Amniotic epithelial cell (primary cell): ENCODE results near the gene GFPT2.

ENCODE experiments used
- DNase-seq: peaks from one replicate; pipeline ENCODE4 v3.0.0-alpha.2; 2010; ENCODE audit warnings: low read depth

The GFPT2 gene

GRCh38 chr5:180378438-180379344, 25.6 kb upstream of the GFPT2 start:
- DNase-seq = no peak

GRCh38 chr5:180377556-180378197, 24.5 kb upstream of the GFPT2 start:
- no peak for DNase-seq

- DNase-seq = no peak
These were observed 23.4 kb upstream of the GFPT2 start for GRCh38 chr5:180376511-180376910.

DNA sequence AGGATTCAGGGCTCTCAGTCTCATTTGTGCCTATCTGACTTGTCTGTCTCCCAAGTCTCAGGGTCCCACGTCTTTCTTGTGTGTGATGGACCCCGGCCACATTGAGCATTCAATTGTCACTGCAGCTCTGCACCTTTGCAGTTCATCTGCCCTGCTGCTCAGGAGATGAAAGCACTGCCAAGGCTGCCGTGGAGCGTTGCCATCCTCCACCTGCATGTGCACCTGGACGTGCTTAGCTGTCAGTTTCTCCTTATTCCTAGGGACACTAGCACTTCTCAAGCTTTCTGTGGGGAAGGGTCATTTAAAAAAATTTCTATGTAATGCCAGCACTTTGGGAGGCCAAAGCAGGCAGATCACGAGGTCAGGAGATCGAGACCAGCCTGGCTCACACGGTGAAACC, 22.8 kb upstream of the GFPT2 start:
- no peak for DNase-seq

DNA sequence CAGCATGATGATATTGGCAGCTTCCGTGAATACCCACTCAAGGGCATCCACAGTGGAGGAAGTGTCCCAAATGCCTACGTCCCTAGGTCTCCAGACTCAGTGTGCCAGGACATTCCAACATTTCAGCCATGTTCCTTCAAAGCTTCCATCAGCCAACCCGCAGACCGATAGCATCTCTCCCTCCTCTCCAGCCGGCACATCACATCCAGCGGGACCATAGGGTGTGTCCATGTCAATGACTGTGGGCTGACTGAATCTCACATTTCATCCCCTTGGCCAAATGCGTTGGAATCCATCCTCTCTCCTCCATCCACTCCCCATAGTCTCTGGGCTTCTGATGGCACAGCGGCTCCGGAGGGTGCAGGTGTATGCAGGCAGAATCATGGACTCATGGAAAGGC, 22.2 kb upstream of the GFPT2 start:
- DNase-seq = no peak

- DNase-seq = no peak
These were observed 20.7 kb upstream of the GFPT2 start for GRCh38 chr5:180373870-180374269.

GRCh38 chr5:180373454-180373853, 20.3 kb upstream of the GFPT2 start:
- DNase-seq = no peak

GRCh38 chr5:180371949-180372348, 18.8 kb upstream of the GFPT2 start:
- no peak for DNase-seq

DNA sequence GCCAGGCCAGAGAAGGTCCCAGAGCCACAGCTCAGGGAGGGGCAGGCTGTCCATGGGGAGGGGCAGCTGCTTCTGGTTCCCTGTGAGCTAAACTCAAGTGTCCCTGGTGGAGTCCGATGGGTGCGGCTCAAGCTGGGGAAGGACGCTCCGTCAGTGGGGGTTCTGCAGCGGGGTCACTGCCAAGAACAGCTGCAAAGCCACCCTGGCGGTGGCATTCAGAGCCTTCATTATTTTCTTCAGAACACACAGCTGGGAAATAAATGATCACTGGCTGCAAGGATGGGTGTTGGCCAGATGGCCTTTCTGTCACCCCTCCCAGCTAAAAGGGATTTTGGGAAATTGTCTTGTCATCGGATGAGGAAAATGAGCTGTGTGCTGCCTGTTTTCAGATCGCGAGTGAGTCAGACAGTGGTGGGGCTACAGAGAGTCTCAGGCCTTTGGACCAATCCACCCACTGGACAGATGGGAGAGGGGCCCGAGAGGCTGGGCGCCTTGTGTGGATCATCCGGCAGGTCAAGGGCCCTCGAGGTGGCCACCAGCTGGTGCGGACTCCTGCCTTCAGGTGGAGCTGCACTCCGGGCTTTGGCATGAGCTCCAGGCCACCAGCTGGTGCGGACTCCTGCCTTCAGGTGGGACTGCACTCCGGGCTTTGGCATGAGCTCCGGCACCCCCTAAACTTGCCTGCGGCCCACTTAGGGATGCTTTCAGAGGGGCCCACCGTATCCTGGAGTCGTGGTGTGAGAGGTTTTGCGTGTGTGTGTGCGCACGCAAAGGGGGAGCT, 17.9 kb upstream of the GFPT2 start:
- no peak for DNase-seq

GRCh38 chr5:180367991-180368390, 14.9 kb upstream of the GFPT2 start:
- DNase-seq = no peak

- no peak for DNase-seq
These were observed 14.2 kb upstream of the GFPT2 start for GRCh38 chr5:180367300-180367699.

DNA sequence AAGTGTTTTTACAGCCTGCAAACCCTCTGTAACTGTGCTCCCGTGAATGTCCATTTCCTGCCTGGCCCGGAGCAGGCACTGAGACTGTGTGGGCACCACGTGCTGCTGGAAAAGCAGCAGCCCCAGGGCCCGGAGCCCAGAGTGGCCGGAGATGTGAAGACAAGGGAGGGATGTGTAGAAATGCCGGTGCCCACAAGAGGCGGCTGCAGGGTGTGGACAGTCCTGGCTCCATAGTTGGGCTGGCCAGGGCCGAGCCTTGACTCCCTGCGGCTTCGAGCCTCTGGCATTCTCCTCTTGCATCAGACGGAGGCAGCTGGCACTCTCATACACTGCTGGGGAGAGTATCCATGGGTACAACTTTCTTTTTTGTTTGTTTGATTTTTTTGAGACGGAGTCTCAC, 13.2 kb upstream of the GFPT2 start:
- no peak for DNase-seq

DNA sequence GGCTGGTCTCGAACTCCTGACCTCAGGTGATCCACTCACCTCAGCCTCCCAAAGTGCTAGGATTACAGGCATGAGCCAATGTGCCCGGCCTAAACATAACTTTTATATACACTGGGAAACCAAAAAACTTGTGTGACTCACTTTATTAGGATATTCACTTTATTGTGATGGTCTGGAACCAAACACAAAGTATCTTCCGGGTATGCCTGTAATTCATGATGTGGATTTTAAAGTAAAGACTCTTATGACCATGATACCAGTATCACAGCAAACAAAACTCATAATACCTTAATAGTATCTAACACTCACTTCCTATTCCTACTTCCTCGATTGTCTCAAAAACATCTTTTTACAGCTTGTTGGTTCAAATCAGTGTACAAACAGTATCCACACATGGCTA, 12.7 kb upstream of the GFPT2 start:
- DNase-seq = no peak

DNA sequence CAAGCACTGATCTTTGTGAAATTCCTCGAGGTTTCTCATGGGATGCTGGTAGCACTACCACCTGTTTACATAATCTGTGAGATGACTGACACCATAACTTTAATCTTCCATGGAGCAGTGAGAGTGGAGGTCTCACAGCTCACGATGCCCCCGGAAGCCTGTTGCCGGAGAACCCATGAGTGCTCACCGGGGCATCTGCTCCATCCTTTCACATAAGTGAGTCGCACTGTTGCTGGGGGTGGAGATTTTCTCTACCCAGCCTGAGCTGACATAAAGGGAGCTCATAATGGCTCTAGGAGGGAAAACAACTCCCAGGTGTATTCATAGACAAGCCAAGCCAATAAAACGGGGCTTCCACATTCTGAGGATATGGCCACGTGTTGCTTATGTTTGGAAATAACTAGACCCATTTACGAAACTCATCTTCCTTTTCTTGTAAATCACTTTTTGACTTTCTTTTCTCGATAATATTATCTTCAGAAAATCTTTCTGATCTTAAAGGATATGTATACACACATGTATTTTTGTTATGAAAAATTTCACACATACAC, 11.2 kb upstream of the GFPT2 start:
- no peak for DNase-seq

- DNase-seq = no peak
These were observed 7.2 kb upstream of the GFPT2 start for GRCh38 chr5:180360078-180360957.

DNA sequence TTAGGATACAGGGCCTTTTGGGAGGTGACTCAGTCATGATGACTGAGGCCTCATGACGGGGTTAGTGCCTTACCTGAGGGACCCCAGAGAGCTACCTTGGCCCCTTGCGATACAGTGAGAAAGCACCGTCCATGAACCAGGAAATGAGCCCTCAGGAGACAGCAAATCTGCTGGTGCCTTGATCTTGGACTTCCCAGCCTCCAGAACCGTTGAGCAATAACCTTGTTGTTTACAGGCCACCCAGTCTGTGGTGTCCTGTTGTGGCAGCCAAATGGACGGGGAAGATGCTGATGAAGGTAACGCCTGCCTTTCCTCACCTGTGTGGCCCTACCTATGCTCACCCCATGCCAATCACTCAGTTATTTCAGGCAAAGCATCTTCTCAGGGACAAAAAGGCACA, 5.6 kb upstream of the GFPT2 start:
- DNase-seq = no peak

GRCh38 chr5:180358179-180358578, 5.0 kb upstream of the GFPT2 start:
- DNase-seq = no peak

GRCh38 chr5:180354966-180355365, 1.8 kb upstream of the GFPT2 start:
- no peak for DNase-seq

DNA sequence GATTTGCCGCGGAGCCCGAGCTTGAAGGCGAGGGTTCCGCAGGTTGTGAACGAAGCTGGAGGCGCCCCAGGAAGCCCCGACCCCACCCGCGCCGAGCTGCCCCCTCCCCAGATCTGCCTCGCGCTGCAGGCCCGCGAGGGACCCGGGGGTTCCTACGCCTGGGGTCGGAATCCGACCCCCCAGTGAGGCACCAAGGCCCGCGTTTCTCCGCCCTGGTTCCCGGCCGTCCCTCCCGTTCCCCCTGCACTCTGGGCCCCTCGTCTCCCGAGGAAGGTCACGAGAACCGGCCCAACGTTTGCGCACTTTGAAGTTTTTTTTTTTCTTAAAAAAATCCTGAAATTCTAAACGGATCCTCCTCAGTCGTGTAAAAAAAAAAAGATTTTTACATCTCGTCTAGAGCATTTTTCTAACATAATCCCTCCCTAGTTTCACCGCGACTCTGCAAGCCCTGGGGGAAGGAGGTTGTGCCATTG, 880 bp upstream of the GFPT2 start:
- no peak for DNase-seq

DNA sequence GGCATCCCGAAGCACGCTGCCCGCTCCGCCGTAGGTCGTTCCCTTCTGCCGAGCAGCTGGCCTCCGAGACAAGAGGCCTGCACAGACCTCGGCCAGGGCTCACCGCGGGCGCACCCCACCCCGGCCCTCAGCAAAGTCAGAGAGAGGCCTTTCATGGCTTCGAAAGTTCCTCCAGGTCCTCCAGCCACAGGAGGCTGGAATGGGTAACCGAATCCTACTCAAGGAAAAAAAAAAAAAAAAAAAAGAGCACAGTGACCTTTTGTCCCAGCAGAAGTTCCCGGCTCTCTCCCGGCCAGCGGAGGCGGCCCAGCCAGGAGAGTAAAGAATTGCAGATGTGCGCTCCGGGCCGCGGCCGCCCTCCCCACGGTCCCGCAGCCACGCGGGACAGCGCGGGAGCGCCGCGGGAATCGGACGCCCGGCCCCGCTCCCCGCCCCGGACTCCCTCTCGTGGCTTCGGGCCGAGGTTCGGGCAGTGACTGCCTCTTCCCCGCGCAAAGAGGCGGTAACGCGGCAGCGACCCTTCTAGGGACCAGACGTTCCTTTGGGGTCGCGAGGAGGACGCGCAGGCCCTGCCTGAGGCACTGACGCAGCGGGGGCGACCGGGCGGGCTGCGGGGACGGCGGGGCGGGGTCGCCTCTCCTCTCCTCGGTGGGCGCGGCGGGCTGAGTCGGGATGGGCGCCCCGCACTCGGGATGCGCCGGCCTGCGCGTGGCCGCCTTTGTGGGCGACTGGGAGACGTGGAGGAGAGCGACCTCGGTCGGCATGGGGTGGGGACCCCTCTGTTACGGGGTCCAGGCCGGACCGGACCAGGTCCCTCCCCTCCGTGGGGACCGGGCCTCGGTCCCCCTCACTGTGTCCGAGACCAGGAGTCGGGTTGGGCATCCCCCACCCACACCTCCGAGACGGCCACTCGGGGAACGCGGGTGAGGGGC, 754 bp downstream of the GFPT2 start:
- DNase-seq = no peak
